Adrenal gland (tissue), 12 donors: ENCODE results near the gene YWHAQ. TPM values are rescaled to one million over a fixed set of nuclear protein-coding genes. Genes with fewer than 3 reads are reported as not detected.
A peak's percentile ranks its signal among the peaks of the same experiment; 100 is the strongest.
"Not testable (repeated sequence)": the region's sequence is repeated elsewhere in the genome, so short reads cannot be mapped to it uniquely, and the experiment has no call there.

ENCODE experiments used
- DNase-seq, 7 donors: peaks; one replicate each; pipeline ENCODE4 v3.0.0-alpha.2; 2019 to 2020
- H3K27ac ChIP-seq, 5 donors: fragments of 200-600 bp; sonication (generic) in 4 of 5; 1 replicate in 3 of 5; 2 replicates in 2 of 5; pipeline versions ENCODE4 v1.5.1 to v1.8.0; 2016 to 2020; ENCODE audit warnings: mild to moderate bottlenecking in 1 of 5
- H3K27me3 ChIP-seq: fragments of 200-600 bp; 2 replicates; pipeline ENCODE4 v1.8.0; 2021
- H3K36me3 ChIP-seq, 2 donors: fragments of 200-600 bp; replicated peaks in 1 of 2; 1 replicate in 1 of 2; 2 replicates in 1 of 2; pipeline versions ENCODE4 v1.5.1 to v1.8.0; 2018 to 2022
- H3K4me1 ChIP-seq, 2 donors: fragments of 200-600 bp; replicated peaks in 1 of 2; 1 replicate in 1 of 2; 2 replicates in 1 of 2; pipeline versions ENCODE4 v1.5.1 to v1.8.0; 2018 to 2021
- H3K4me3 ChIP-seq, 4 donors: fragments of 200-600 bp; sonication (generic) in 3 of 4; one replicate each; pipeline ENCODE4 v1.5.1; 2016 to 2018
- H3K9me3 ChIP-seq, 3 donors: fragments of 200-600 bp; sonication (generic) in 1 of 3; replicated peaks in 1 of 3; 1 replicate in 2 of 3; 2 replicates in 1 of 3; pipeline versions ENCODE4 v1.5.1 to v1.8.0; 2016 to 2021
- CTCF ChIP-seq, 6 experiments: fragments of 450-650 bp in 4 of 6; fragments of 200-600 bp in 2 of 6; sonication (generic) in 1 of 6; IDR thresholded peaks; 1 replicate in 5 of 6; 2 replicates in 1 of 6; pipeline versions ENCODE4 v1.5.1 to v1.8.0; 2016 to 2021; ENCODE audit warnings: antibody characterized with exemption in 6 of 6, mild to moderate bottlenecking in 2 of 6, moderate library complexity in 1 of 6
- POLR2A ChIP-seq, 2 donors: fragments of 450-650 bp; IDR thresholded peaks; one replicate each; pipeline ENCODE4 v1.6.1; 2017; ENCODE audit warnings: antibody characterized with exemption in 2 of 2, mild to moderate bottlenecking in 2 of 2, moderate library complexity in 1 of 2
- WGBS, 4 donors: extraction: QIAGEN DNeasy Blood & Tissue Kit in 2 of 4; methylation state at CpG; one replicate each; pipeline versions ENCODE4 v1.1.5 to v1.1.7; 2013 to 2017; 5-methylcytosine and 5-hydroxymethylcytosine counted together
- intact Hi-C, 2 donors: fragments of 100-400 bp; cut with DNase I; formaldehyde crosslinking; loops; one replicate each; pipeline versions ENCODE4 v1.14.1 to v1.15.0; 2022 to 2023
- polyA plus RNA-seq, 3 donors: library from polyadenylated mRNA; stranded (reverse); fragments of 200-250 nt in 2 of 3; fragments of 350-450 nt in 1 of 3; fragmentation: Illumina TruSeq in 1 of 3; extraction: RNeasy Lipid Tissue Mini Kit (QIAGEN cat#74804) in 1 of 3; gene quantifications; one replicate each; pipeline ENCODE4 v1.2.3, GENCODE V29; 2013 to 2014
- total RNA-seq, 9 donors: library from RNA; depleted of rRNA in 4 of 9; stranded (reverse); fragments of >200 nt in 4 of 9; fragments of 120-200 nt in 1 of 9; fragmentation: NEBNext Ultra II Directional in 1 of 9; extraction: Animal tissue kit (Norgen Biotek cat#: 25700) in 1 of 9; gene quantifications; one replicate each; pipeline versions ENCODE4 v1.1.0 to v1.2.4, GENCODE V29; 2013 to 2023
- donor health status: healthy with polysubstance abuse.
- donor health status: Bipolar disorder and iron deficiency.
- donor health status: DM: yes; HTN: yes; CAD: no.
- donor health status: DM: no; HTN: no; CAD: no.
- donor health status: DM: no; HTN: no; CAD: no.
- donor health status: DM: yes; HTN: yes; CAD: no.

Gene YWHAQ
- total and polyA plus RNA-seq, 12 donors, result 74.1 to 477 (median 241) TPM

GRCh38 chr2:9601397-9601796, 29.4 kb downstream of the YWHAQ start:
- 87 to 96% (median 93%) methylated on average over 5 of the region's 5 CpGs for WGBS, 4 donors
- intact Hi-C loops, result no loop called here

GRCh38 chr2:9599430-9599829, 31.4 kb downstream of the YWHAQ start:
- no peaks in the 10 kb centered on the region for H3K36me3 ChIP-seq
- no peaks in the 10 kb centered on the region for H3K27me3 ChIP-seq
- H3K9me3 ChIP-seq, result peaks cover 0 to 16% (median 0%) of the 10 kb centered on the region in 3 donors
- H3K4me3 ChIP-seq, result no peak overlapping the region
- peaks cover 10 to 31% of the 10 kb centered on the region in 2 donors for H3K4me1 ChIP-seq
- 97 to 100% (median 100%) methylated on average over 1 of the region's 1 CpG for WGBS, 4 donors
- no peak for DNase-seq
- no peak overlapping the region for H3K27ac ChIP-seq
- no peak for TF ChIP-seq CTCF (IDR thresholded peaks at IDR 0.05)
- no peak for TF ChIP-seq POLR2A (IDR thresholded peaks at IDR 0.05)
- intact Hi-C loops, result no loop called here

More at GRCh38 chr2:9601397-9601796, 29.4 kb downstream of the YWHAQ start:
- no peak overlapping the region for H3K27ac ChIP-seq
- DNase-seq, result no peak
- TF ChIP-seq POLR2A (IDR thresholded peaks at IDR 0.05) (no peak), CTCF (IDR thresholded peaks at IDR 0.05) (no peak)
- no peaks in the 10 kb centered on the region for H3K36me3 ChIP-seq
- no peak overlapping the region for H3K4me3 ChIP-seq
- peaks cover 0 to 16% (median 0%) of the 10 kb centered on the region in 3 donors for H3K9me3 ChIP-seq
- peaks cover 0 to 11% of the 10 kb centered on the region in 2 donors for H3K4me1 ChIP-seq
- H3K27me3 ChIP-seq, result no peaks in the 10 kb centered on the region

- TF ChIP-seq CTCF (IDR thresholded peaks at IDR 0.05), result no peak
- TF ChIP-seq POLR2A (IDR thresholded peaks at IDR 0.05), result no peak
- H3K9me3 ChIP-seq, result peaks cover 0 to 16% (median 0%) of the 10 kb centered on the region in 3 donors
- H3K27ac ChIP-seq, result peak overlapping the region in 1 of 5 donors; percentile 8
- no peak for DNase-seq
- no peaks in the 10 kb centered on the region for H3K36me3 ChIP-seq
- no peak overlapping the region for H3K4me3 ChIP-seq
- peaks cover 16 to 32% of the 10 kb centered on the region in 2 donors for H3K4me1 ChIP-seq
- intact Hi-C loops, result no loop called here
- 90 to 91% (median 91%) methylated on average over 10 of the region's 10 CpGs for WGBS, 4 donors
- H3K27me3 ChIP-seq, result no peaks in the 10 kb centered on the region
Measured at GRCh38 chr2:9596621-9597311, 34.0 kb downstream of the YWHAQ start.

GRCh38 chr2:9595746-9596145, 35.1 kb downstream of the YWHAQ start:
- peaks cover 16 to 35% of the 10 kb centered on the region in 2 donors for H3K4me1 ChIP-seq
- no peak for TF ChIP-seq POLR2A (IDR thresholded peaks at IDR 0.05)
- TF ChIP-seq CTCF (IDR thresholded peaks at IDR 0.05), result no peak
- H3K36me3 ChIP-seq, result no peaks in the 10 kb centered on the region
- no peak overlapping the region for H3K4me3 ChIP-seq
- no peaks in the 10 kb centered on the region for H3K27me3 ChIP-seq
- DNase-seq, result no peak
- peaks cover 0 to 16% (median 0%) of the 10 kb centered on the region in 3 donors for H3K9me3 ChIP-seq
- intact Hi-C loops, result no loop called here
- peak overlapping the region in 2 of 5 donors; percentile 51 to 84 for H3K27ac ChIP-seq
- WGBS, 4 donors, result 42 to 62% (median 53%) methylated on average over 2 of the region's 2 CpGs

- intact Hi-C loops, H3K36me3 ChIP-seq, H3K27me3 ChIP-seq, H3K4me3 ChIP-seq: not testable (repeated sequence)
- DNase-seq, result peak in 5 of 7 donors; percentile 41 to 67 (median 57)
- 35 to 49% (median 40%) methylated on average over 6 of the region's 6 CpGs for WGBS, 4 donors
- Histone ChIP-seq H3K27ac (peak overlapping the region in 4 of 5 donors; percentile 46 to 88 (median 68)), H3K4me1 (peaks cover 16 to 40% of the 10 kb centered on the region in 2 donors), H3K9me3 (peaks cover 0 to 16% (median 0%) of the 10 kb centered on the region in 3 donors)
Measured at GRCh38 chr2:9595256-9595655, 35.5 kb downstream of the YWHAQ start.
